ENCODE results near the gene GET4. TPM values are rescaled to one million over a fixed set of nuclear protein-coding genes. Genes with fewer than 3 reads are reported as not detected.
"Not testable (repeated sequence)": the region's sequence is repeated elsewhere in the genome, so short reads cannot be mapped to it uniquely, and the experiment has no call there.

Gene GET4
- total RNA-seq, 1 experiment from 2014 or later, result 130 TPM

DNA sequence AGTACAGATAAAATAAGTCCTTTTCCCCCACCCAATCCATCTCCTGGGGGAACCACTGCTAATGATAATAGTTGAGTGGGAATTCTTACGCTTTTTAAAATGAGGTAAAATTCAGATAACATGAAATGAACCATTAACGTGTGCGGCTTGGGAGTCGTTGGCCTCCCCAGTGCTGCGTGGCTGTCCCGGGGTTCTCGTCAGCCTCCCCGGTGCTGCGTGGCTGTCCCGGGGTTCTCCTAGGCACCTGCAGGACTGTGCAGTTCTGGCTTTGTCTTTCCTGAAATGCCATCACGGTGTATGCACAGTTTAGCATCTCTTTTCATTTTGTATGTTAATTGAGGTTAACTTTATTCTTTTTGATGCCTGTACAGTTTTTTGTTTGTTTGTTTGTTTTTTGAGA lies 30.6 kb upstream of the GET4 start:
- intact Hi-C loops (cut with micrococcal nuclease; ENCODE audit: unreplicated experiment), result no loop called here
- POLR2A ChIA-PET, result interaction anchor here (0.7 kb wide), 1 partner anchor 697 kb away, joined by 4 read pairs; no protein-coding TSS in a partner anchor
- no TSS peak for BruUV-seq (replicated peaks)

DNA sequence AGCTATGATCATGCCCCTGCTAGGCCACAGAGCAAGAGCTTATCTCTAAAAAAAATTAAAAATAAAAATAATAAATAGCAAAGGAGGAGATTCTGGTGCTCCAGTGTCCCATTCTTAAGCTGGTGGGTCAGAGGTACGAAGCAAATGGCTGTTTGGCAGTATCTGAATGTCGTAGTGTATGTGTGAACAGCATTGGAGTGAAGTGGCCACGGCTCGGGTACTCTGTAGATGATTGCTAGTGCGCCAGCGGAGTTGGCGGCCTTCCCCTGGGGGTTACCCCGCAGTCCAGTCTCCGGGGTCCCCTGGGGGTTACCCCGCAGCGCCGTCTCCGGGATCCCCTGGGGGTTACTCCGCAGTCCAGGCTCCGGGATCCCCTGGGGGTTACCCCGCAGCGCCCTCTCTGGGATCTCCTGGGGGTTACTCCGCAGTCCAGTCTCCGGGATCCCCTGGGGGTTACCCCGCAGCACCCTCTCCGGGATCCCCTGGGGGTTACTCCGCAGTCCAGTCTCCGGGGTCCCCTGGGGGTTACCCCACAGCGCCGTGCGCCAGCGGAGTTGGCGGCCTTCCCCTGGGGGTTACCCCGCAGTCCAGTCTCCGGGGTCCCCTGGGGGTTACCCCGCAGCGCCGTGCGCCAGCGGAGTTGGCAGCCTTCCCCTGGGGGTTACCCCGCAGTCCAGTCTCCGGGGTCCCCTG lies 29.2 kb upstream of the GET4 start:
- H3K4me1 Mint-ChIP-seq (ENCODE audit: low read depth, unreplicated experiment); H3K27me3 Mint-ChIP-seq (ENCODE audit: insufficient read depth, unreplicated experiment); BruUV-seq (replicated peaks); DNase-seq; intact Hi-C loops (cut with micrococcal nuclease; ENCODE audit: unreplicated experiment); H3K9me3 ChIP-seq; H3K27me3 ChIP-seq (replicated peaks; ENCODE audit: control insufficient read depth, insufficient read depth, low read length); H3K4me1 ChIP-seq; H3K36me3 ChIP-seq (ENCODE audit: control insufficient read depth, insufficient read depth, low read length); H3K27ac Mint-ChIP-seq (ENCODE audit: unreplicated experiment); H3K4me3 ChIP-seq (ENCODE audit: low read depth, low read length); H3K9me3 Mint-ChIP-seq (ENCODE audit: unreplicated experiment); H3K4me3 Mint-ChIP-seq (ENCODE audit: unreplicated experiment); POLR2A ChIA-PET: not testable (repeated sequence)
- peaks cover 67% of the 10 kb centered on the region for H3K36me3 Mint-ChIP-seq (ENCODE audit: insufficient read depth, unreplicated experiment)
- CTCF ChIA-PET, result interaction anchor here (0.9 kb wide), 1 partner anchor 10 kb away, joined by 3 read pairs; no protein-coding TSS in a partner anchor

More for the DNA sequence above, 30.6 kb upstream of the GET4 start:
- H3K4me3 Mint-ChIP-seq (ENCODE audit: unreplicated experiment), result no peak overlapping the region
- H3K4me1 ChIP-seq, result no peaks in the 10 kb centered on the region
- CTCF ChIA-PET, result no interaction called here
- H3K36me3 Mint-ChIP-seq (ENCODE audit: insufficient read depth, unreplicated experiment), result peaks cover 80% of the 10 kb centered on the region
- no peak for DNase-seq
- no peak overlapping the region for H3K27ac Mint-ChIP-seq (ENCODE audit: unreplicated experiment)
- H3K36me3 ChIP-seq (ENCODE audit: control insufficient read depth, insufficient read depth, low read length), result peaks cover 4% of the 10 kb centered on the region
- TF ChIP-seq, protein P1, sequence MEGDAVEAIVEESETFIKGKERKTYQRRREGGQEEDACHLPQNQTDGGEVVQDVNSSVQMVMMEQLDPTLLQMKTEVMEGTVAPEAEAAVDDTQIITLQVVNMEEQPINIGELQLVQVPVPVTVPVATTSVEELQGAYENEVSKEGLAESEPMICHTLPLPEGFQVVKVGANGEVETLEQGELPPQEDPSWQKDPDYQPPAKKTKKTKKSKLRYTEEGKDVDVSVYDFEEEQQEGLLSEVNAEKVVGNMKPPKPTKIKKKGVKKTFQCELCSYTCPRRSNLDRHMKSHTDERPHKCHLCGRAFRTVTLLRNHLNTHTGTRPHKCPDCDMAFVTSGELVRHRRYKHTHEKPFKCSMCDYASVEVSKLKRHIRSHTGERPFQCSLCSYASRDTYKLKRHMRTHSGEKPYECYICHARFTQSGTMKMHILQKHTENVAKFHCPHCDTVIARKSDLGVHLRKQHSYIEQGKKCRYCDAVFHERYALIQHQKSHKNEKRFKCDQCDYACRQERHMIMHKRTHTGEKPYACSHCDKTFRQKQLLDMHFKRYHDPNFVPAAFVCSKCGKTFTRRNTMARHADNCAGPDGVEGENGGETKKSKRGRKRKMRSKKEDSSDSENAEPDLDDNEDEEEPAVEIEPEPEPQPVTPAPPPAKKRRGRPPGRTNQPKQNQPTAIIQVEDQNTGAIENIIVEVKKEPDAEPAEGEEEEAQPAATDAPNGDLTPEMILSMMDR (IDR thresholded peaks at IDR 0.05; ENCODE audit: insufficient read depth in 1 of 2, low read depth in 1 of 2, low read length in 1 of 2, severe bottlenecking in 1 of 2, unreplicated experiment in 1 of 2), result no peak
- H3K4me3 ChIP-seq (ENCODE audit: low read depth, low read length), result no peak overlapping the region
- H3K9me3 ChIP-seq, result no peaks in the 10 kb centered on the region
- no peaks in the 10 kb centered on the region for H3K27me3 Mint-ChIP-seq (ENCODE audit: insufficient read depth, unreplicated experiment)
- no peaks in the 10 kb centered on the region for H3K27me3 ChIP-seq (replicated peaks; ENCODE audit: control insufficient read depth, insufficient read depth, low read length)
- H3K9me3 Mint-ChIP-seq (ENCODE audit: unreplicated experiment), result no peaks in the 10 kb centered on the region
- H3K4me1 Mint-ChIP-seq (ENCODE audit: low read depth, unreplicated experiment), result no peaks in the 10 kb centered on the region

DNA sequence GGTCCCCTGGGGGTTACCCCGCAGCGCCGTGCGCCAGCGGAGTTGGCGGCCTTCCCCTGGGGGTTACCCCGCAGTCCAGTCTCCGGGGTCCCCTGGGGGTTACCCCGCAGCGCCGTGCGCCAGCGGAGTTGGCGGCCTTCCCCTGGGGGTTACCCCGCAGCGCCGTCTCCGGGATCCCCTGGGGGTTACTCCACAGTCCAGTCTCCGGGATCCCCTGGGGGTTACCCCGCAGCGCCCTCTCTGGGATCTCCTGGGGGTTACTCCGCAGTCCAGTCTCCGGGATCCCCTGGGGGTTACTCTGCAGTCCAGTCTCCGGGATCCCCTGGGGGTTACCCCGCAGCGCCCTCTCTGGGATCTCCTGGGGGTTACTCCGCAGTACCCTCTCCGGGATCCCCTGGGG lies 28.6 kb upstream of the GET4 start:
- DNase-seq; BruUV-seq (replicated peaks); POLR2A ChIA-PET; H3K27me3 ChIP-seq (replicated peaks; ENCODE audit: control insufficient read depth, insufficient read depth, low read length); H3K4me1 ChIP-seq; H3K4me1 Mint-ChIP-seq (ENCODE audit: low read depth, unreplicated experiment); H3K4me3 Mint-ChIP-seq (ENCODE audit: unreplicated experiment); intact Hi-C loops (cut with micrococcal nuclease; ENCODE audit: unreplicated experiment); H3K36me3 ChIP-seq (ENCODE audit: control insufficient read depth, insufficient read depth, low read length); H3K27me3 Mint-ChIP-seq (ENCODE audit: insufficient read depth, unreplicated experiment); H3K4me3 ChIP-seq (ENCODE audit: low read depth, low read length); H3K9me3 Mint-ChIP-seq (ENCODE audit: unreplicated experiment); H3K9me3 ChIP-seq; CTCF ChIA-PET; H3K27ac Mint-ChIP-seq (ENCODE audit: unreplicated experiment): not testable (repeated sequence)
- peaks cover 68% of the 10 kb centered on the region for H3K36me3 Mint-ChIP-seq (ENCODE audit: insufficient read depth, unreplicated experiment)

DNA sequence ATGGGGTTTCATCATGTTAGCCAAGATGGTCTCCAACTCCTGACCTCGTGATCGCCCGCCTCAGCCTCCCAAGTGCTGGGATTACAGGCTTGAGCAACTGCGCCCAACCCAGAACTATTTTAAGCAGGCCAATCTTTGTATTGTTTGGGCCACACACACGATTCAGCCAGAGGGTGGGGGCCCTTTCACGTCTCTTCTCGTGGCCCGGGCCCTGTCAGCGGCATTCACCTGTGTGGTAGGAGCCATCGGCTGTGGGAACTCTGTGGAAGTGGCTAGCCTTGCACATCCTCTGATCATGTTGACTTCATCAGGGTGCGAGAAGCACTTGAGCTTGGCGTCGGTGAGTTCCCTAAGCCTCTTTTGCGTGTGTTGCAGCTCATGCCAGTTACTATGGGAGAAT lies 27.2 kb upstream of the GET4 start:
- H3K36me3 Mint-ChIP-seq (ENCODE audit: insufficient read depth, unreplicated experiment), result peaks cover 66% of the 10 kb centered on the region
- peaks cover 6% of the 10 kb centered on the region for H3K36me3 ChIP-seq (ENCODE audit: control insufficient read depth, insufficient read depth, low read length)
- intact Hi-C loops (cut with micrococcal nuclease; ENCODE audit: unreplicated experiment), result no loop called here

More for the DNA sequence above, 27.2 kb upstream of the GET4 start:
- H3K27me3 ChIP-seq (replicated peaks; ENCODE audit: control insufficient read depth, insufficient read depth, low read length), result no peaks in the 10 kb centered on the region
- no peaks in the 10 kb centered on the region for H3K4me1 ChIP-seq
- H3K27ac Mint-ChIP-seq (ENCODE audit: unreplicated experiment), result no peak overlapping the region
- no peak overlapping the region for H3K4me3 ChIP-seq (ENCODE audit: low read depth, low read length)
- H3K9me3 ChIP-seq, result no peaks in the 10 kb centered on the region
- ChIA-PET CTCF (no interaction called here), POLR2A (no interaction called here)
- H3K4me1 Mint-ChIP-seq (ENCODE audit: low read depth, unreplicated experiment), result no peaks in the 10 kb centered on the region
- no peaks in the 10 kb centered on the region for H3K27me3 Mint-ChIP-seq (ENCODE audit: insufficient read depth, unreplicated experiment)
- no peak overlapping the region for H3K4me3 Mint-ChIP-seq (ENCODE audit: unreplicated experiment)
- no TSS peak for BruUV-seq (replicated peaks)
- DNase-seq, result no peak
- H3K9me3 Mint-ChIP-seq (ENCODE audit: unreplicated experiment), result no peaks in the 10 kb centered on the region
- TF ChIP-seq, protein P1 (IDR thresholded peaks at IDR 0.05; ENCODE audit: insufficient read depth in 1 of 2, low read depth in 1 of 2, low read length in 1 of 2, severe bottlenecking in 1 of 2, unreplicated experiment in 1 of 2), result no peak
